Naive B cell (primary cell): Measurements from ENCODE around the gene HOMEZ. TPM values are rescaled to one million over a fixed set of nuclear protein-coding genes. Genes with fewer than 3 reads are reported as not detected.
"Not testable (repeated sequence)": the region's sequence is repeated elsewhere in the genome, so short reads cannot be mapped to it uniquely, and the experiment has no call there.

ENCODE experiments used
- ATAC-seq, 2 donors: fragments of 150-1000 bp; cut with Tn5 transposase; 2 replicates each; pipeline ENCODE4 v1.10.0; 2021; ENCODE audit warnings: low read depth in 2 of 2, mild to moderate bottlenecking in 2 of 2, moderate library complexity in 2 of 2
- DNase-seq: peaks from one replicate; pipeline ENCODE4 v3.0.0; 2022
- H3K27ac Mint-ChIP-seq, 6 donors: one replicate each; pipeline ENCODE4 v1.8.0; 2020 to 2022; ENCODE audit warnings: mild to moderate bottlenecking in 6 of 6, mixed read lengths in 6 of 6, moderate library complexity in 5 of 6, inconsistent platforms in 2 of 6
- H3K27me3 Mint-ChIP-seq, 3 donors: one replicate each; pipeline ENCODE4 v1.8.0; 2021 to 2022; ENCODE audit warnings: mixed read lengths in 3 of 3, mild to moderate bottlenecking in 1 of 3
- H3K36me3 Mint-ChIP-seq, 2 donors: one replicate each; pipeline ENCODE4 v1.8.0; 2020 to 2022; ENCODE audit warnings: mixed read lengths in 2 of 2, inconsistent platforms in 1 of 2, mild to moderate bottlenecking in 1 of 2
- H3K4me1 Mint-ChIP-seq, 3 donors: one replicate each; pipeline ENCODE4 v1.8.0; 2020 to 2022; ENCODE audit warnings: mixed read lengths in 3 of 3, inconsistent platforms in 1 of 3, mild to moderate bottlenecking in 1 of 3, moderate library complexity in 1 of 3
- H3K4me3 Mint-ChIP-seq, 8 donors: one replicate each; pipeline ENCODE4 v1.8.0; 2020 to 2022; ENCODE audit warnings: mild to moderate bottlenecking in 8 of 8, mixed read lengths in 8 of 8, moderate library complexity in 8 of 8, inconsistent platforms in 2 of 8
- H3K9me3 Mint-ChIP-seq, 7 donors: one replicate each; pipeline ENCODE4 v1.8.0; 2020 to 2022; ENCODE audit warnings: mixed read lengths in 7 of 7, mild to moderate bottlenecking in 5 of 7, inconsistent platforms in 2 of 7, moderate library complexity in 1 of 7
- polyA plus RNA-seq, 6 donors: library from polyadenylated mRNA; unstranded; fragments of 300-500 nt; fragmentation: Illumina TruSeq; gene quantifications; one replicate each; pipeline ENCODE4 v1.2.3, GENCODE V29; 2021; ENCODE audit warnings: low read depth in 6 of 6

HOMEZ gene
- polyA plus RNA-seq, 6 donors from 2014 or later: 1.0 to 6.9 (median 4.8) TPM

DNA sequence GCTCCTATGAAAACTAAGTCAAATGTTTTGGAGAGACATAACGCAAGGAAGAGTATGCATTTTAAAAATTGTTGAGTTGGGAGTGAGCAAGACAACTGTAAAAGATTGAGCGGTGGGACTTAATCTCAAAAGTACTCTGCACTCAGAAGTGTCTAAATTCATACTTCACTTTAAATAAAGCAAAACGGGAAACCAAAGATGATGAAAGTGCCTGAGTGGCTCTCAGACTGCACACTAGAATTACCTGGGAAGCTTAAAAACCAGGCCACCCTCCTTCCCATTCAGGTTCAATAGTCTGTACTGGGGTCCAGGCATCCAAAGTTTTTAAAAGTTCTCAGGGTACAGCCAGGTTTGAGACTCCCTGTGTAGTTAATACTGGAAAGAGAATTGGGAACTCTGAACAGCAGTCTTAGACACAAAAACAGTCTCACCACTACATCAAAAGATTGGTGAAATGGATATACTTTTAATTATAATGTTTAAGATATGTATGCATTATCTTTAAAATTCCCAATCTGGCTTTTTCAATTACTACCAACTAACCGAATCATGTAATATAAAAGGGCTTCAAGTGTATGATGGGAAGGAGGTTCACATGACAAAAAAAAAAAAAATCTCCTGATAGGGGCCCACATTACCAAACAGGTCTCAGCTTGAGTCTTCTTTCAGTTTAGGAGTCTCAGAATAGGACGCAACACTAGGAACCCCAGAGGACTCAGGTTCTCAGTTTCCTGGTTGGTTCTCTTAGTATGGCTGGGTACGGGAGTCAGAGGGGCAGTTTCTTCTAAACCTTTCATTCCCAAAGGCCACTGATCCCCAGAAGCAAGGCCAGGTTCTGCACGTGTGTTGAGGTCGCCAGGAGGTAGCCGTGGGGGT lies 1.0 kb downstream of the HOMEZ start:
- no peaks in the 10 kb centered on the region for H3K27me3 Mint-ChIP-seq
- no peak for ATAC-seq
- H3K4me3 Mint-ChIP-seq: peak overlapping the region; percentile 87 to 99 (median 95)
- no peaks in the 10 kb centered on the region for H3K36me3 Mint-ChIP-seq
- no peak for DNase-seq
- peaks cover 7 to 31% (median 14%) of the 10 kb centered on the region in 3 donors for H3K4me1 Mint-ChIP-seq
- H3K27ac Mint-ChIP-seq: peak overlapping the region; percentile 57 to 91 (median 86)
- no peaks in the 10 kb centered on the region for H3K9me3 Mint-ChIP-seq

DNA sequence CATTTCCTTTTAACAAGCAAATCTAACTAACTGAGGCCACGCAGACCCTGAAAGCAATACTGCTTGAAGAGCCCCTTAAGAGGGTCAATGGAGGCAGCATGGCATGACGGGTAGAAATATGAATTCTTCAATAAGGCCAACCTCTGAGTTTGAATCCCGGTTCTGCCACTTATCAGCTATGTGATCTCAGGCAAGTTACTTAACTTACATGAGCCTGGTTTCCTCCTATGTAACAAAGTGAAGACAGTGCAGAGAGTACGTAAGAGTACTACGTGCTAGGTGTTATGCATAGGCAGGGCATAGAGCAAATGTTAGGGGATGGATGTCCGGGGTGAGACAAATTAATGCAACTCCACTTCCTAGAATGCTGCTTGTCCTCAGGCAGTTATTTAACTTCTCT lies 4.7 kb downstream of the HOMEZ start:
- H3K4me1 Mint-ChIP-seq: peaks cover 7 to 23% (median 14%) of the 10 kb centered on the region in 3 donors
- DNase-seq (no peak), ATAC-seq (no peak)
- peak overlapping the region in 1 of 6 donors; percentile 47 for H3K27ac Mint-ChIP-seq
- H3K9me3 Mint-ChIP-seq: no peaks in the 10 kb centered on the region
- peaks cover 0 to 2% of the 10 kb centered on the region in 2 donors for H3K36me3 Mint-ChIP-seq
- no peak overlapping the region for H3K4me3 Mint-ChIP-seq
- H3K27me3 Mint-ChIP-seq: no peaks in the 10 kb centered on the region

DNA sequence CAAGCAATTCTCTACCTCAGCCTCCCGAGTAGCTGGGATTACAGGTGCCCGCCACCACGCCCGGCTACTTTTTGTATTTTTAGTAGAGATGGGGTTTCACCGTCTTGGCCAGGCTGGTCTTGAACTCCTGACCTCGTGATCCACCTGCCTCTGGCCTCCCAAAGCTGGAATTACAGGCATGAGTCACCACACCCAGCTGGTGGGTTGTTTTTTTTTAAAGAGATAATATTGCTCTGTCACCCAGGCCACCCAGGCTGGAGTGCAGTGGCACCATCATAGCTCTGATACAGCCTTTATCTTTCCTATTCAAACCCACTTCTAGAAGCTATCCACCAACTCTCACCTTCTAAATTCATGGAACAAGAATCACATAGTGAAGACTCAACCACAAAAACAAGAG lies 8.0 kb downstream of the HOMEZ start:
- not testable (repeated sequence) for H3K36me3 Mint-ChIP-seq, ATAC-seq, H3K4me3 Mint-ChIP-seq, H3K9me3 Mint-ChIP-seq, H3K27me3 Mint-ChIP-seq, DNase-seq, H3K4me1 Mint-ChIP-seq
- H3K27ac Mint-ChIP-seq: peak overlapping the region in 2 of 6 donors; percentile 6 to 64

DNA sequence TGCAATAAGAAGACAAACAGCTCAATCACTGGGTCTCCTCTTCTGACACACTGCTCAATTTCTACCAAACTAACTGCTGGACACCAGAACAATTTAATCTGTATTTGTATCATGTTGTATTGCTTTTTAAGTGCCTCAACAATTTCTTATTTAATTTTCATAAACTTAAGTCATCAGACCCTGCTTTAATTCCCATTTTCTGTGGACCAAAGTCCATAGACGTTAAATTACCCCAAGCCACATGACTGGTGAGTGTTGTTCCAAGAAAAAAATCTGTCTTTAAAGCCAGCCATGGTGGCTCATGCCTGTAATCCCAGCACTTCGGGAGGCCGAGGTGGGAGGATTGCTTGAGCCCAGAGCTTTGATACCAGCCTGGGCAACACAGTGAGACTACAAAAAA lies 8.7 kb downstream of the HOMEZ start:
- no peak for DNase-seq
- Mint-ChIP-seq H3K9me3 (no peaks in the 10 kb centered on the region), H3K4me3 (no peak overlapping the region), H3K4me1 (peaks cover 2 to 5% (median 4%) of the 10 kb centered on the region in 3 donors), H3K36me3 (peaks cover 0 to 8% of the 10 kb centered on the region in 2 donors), H3K27me3 (no peaks in the 10 kb centered on the region), H3K27ac (no peak overlapping the region)
- no peak for ATAC-seq

DNA sequence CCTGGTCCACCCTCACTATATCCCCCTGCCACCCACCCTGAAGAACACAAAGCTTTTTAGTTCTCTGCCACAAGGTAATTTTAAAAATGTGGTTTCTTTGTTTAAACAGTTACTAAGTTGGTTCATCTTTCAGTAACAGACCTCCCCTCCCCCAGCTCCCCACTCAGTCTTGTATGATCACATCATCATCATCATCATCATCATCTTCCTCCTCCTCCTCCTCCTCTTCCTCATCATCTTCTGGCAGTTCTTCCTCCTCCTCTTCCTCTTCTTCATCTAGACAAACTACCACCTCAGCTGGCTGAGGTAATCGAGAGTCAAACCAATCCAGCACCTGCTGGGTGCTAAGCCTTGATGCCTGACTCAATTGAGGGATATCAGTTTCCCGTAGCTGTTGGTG lies 10.5 kb downstream of the HOMEZ start:
- H3K9me3 Mint-ChIP-seq: no peaks in the 10 kb centered on the region
- peaks cover 2 to 5% (median 4%) of the 10 kb centered on the region in 3 donors for H3K4me1 Mint-ChIP-seq
- no peak for DNase-seq
- no peaks in the 10 kb centered on the region for H3K27me3 Mint-ChIP-seq
- H3K36me3 Mint-ChIP-seq: peaks cover 0 to 8% of the 10 kb centered on the region in 2 donors
- peak overlapping the region in 2 of 6 donors; percentile 2 to 15 for H3K27ac Mint-ChIP-seq
- no peak overlapping the region for H3K4me3 Mint-ChIP-seq
- ATAC-seq: no peak

DNA sequence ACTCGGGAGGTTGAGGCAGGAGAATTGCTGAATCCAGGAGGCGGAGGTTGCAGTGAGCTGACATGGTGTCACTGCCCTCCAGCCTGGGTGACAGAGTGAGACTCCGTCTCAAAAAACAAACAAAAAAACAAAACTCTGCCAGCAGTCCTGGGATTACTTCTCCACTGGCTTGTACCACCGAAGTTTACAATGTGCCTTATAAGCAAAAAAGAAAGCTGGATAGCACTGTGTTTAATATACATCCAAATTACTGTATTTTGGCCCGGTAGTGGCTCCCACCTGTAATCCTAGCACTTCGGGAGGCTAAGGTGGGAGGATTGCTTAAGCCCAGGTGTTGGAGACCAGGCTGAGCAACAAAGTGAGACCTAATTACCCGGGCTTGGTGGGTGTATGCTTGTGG lies 16.7 kb downstream of the HOMEZ start:
- ATAC-seq: no peak
- Mint-ChIP-seq H3K9me3 (no peaks in the 10 kb centered on the region), H3K4me1 (no peaks in the 10 kb centered on the region), H3K27me3 (peaks cover 3 to 13% (median 11%) of the 10 kb centered on the region in 3 donors), H3K27ac (no peak overlapping the region), H3K36me3 (no peaks in the 10 kb centered on the region), H3K4me3 (no peak overlapping the region)
- no peak for DNase-seq

DNA sequence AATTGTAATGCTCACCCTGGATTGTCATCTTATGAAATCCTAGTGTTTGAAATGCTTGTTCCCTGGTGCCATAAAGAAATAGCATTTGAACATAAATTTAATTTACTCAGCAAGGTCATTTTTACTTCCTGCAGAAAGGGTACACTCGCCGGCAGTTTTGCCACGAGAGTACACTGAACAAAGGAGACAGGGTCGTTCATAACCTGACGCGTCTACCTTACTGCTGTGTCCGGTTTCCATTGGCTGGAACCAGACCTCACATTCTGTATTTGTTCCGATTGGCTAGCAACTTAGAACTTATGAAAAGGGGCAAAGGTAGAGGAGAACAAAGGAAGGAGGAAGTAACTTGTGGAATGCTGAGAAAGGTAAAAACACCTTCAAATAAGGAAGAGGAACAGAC lies 25.1 kb downstream of the HOMEZ start:
- H3K4me1 Mint-ChIP-seq, ATAC-seq, H3K9me3 Mint-ChIP-seq, H3K36me3 Mint-ChIP-seq, H3K27ac Mint-ChIP-seq, DNase-seq, H3K4me3 Mint-ChIP-seq: not testable (repeated sequence)
- peaks cover 46 to 58% (median 55%) of the 10 kb centered on the region in 3 donors for H3K27me3 Mint-ChIP-seq

DNA sequence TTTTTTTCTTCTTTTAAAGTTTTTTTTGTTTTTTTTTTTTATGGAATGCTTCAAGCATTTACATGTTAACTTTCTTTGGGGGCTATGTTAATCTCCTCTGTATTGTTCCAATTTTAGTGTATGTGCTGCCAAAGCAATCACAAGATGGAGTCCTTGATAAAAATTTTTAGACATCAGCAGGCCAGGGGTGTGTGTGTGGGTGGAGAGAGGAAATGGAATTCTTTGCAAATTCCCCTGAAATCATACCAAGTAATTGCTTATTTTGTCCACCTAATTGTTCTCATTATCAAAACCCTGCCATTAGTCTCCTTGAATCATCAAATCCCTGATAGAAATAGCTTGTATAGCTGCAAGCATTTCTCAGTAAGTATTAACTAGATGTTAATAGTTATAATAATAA lies 26.5 kb downstream of the HOMEZ start:
- ATAC-seq (no peak), DNase-seq (no peak)
- no peak overlapping the region for H3K4me3 Mint-ChIP-seq
- H3K27me3 Mint-ChIP-seq: peaks cover 37 to 54% (median 47%) of the 10 kb centered on the region in 3 donors
- no peaks in the 10 kb centered on the region for H3K4me1 Mint-ChIP-seq
- H3K36me3 Mint-ChIP-seq: no peaks in the 10 kb centered on the region
- no peak overlapping the region for H3K27ac Mint-ChIP-seq
- H3K9me3 Mint-ChIP-seq: no peaks in the 10 kb centered on the region

DNA sequence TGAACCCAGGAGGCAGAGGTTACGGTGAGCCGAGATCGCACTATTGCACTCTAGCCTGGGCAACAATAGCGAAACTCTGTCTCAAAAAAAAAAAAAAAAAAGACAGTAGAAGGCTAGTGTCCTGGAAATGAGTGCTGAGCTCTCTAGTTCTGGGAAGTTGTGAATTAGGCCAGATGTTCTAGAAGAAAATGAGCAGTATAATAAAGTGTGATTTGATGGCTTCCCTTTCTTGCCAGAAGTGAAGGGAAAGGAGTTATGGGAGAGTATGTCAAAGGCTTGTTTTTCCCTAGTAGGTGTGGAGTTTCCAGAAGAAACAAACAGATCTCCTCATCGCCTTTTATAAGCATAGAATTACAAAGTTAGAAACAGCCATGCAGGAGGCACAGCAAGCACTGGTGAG lies 27.7 kb downstream of the HOMEZ start:
- no peaks in the 10 kb centered on the region for H3K36me3 Mint-ChIP-seq
- peak overlapping the region in 1 of 6 donors; percentile 83 for H3K27ac Mint-ChIP-seq
- H3K9me3 Mint-ChIP-seq: no peaks in the 10 kb centered on the region
- H3K27me3 Mint-ChIP-seq: peaks cover 35 to 47% (median 46%) of the 10 kb centered on the region in 3 donors
- no peak overlapping the region for H3K4me3 Mint-ChIP-seq
- no peaks in the 10 kb centered on the region for H3K4me1 Mint-ChIP-seq
- DNase-seq (no peak), ATAC-seq (no peak)

DNA sequence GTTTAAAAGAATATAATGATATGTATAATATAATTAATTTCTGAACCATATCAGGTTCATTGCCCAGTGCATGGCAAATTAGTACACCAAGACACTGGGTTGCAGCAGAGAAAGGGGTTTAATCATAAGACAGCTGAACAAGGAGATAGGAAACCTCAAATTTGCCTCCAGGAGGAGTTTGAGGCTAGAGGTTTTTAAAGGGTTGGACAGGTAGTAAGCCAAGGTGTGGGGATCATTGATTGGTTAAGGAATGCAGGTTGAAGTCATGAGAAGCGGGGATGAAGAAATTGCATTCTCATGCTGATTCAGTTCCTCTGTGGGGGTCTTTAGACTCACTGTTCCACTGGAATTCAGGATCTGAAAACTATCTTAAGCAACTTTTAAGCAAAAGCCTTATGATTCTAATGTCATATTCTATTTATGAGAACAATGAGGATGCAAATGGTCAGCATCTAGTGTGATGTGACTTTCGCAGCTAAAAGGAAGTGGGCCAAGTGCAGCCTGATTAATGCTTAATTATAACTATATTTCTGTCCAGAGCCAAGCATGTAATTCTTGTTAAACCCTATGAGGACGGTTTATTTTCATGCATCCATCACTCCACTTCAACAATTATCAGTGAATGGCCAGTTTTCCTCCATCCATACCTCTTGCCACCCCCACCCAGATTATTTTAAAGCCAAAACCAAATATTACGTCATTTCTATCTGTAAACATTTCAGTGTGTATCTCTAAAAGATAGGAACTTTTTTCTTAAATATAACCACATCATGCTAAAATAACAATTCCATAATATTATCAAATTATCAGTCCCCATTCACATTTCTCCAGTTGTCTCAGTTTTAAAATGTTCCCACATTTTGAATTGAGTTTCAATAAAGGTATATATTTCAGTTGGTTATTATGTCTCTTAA lies 33.3 kb downstream of the HOMEZ start:
- Mint-ChIP-seq H3K27me3 (peaks cover 24 to 51% (median 36%) of the 10 kb centered on the region in 3 donors), H3K4me1 (no peaks in the 10 kb centered on the region), H3K36me3 (no peaks in the 10 kb centered on the region), H3K4me3 (no peak overlapping the region), H3K27ac (peak overlapping the region in 2 of 6 donors; percentile 34 to 90), H3K9me3 (no peaks in the 10 kb centered on the region)
- DNase-seq (no peak), ATAC-seq (no peak)

DNA sequence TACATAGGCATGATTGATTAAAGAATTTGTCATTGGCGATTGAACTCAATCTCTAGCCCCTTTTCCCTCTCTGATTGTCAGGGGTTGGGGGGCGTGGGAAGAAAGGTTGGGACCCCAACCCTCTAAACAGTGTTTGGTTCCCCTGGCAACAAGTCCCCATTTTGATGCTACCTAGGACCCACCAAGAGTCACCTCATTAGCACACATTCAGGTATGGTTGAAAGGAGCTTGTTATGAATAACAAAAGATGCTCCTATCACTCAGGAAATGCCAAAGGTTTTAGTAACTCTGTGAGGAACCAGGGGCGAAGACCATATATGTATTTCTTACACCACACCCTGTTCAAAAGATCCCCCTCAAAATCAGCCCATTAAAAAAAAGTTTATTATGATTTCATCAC lies 33.9 kb downstream of the HOMEZ start:
- ATAC-seq: no peak
- H3K9me3 Mint-ChIP-seq: no peaks in the 10 kb centered on the region
- DNase-seq: no peak

DNA sequence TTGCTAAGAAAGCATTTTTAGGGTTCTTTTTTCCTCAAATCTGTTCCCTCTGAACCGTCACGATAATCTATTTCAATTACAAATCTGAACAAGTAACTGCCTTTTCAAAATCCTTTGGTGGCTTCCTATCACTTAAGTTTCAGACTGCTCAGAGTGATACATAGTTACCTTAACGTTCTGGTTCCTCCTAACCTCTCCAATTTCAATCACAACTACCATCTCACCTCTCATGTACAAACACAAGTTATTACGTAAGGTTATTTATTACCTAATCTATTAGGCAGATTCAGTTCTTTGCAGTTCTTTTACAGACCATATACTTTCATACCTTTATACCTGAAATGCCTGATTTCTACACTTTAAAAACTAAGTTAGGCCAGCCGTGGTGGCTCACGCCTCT lies 36.1 kb downstream of the HOMEZ start:
- Mint-ChIP-seq H3K27me3 (peaks cover 24 to 44% (median 34%) of the 10 kb centered on the region in 3 donors), H3K27ac (no peak overlapping the region), H3K9me3 (no peaks in the 10 kb centered on the region), H3K4me1 (no peaks in the 10 kb centered on the region), H3K4me3 (no peak overlapping the region), H3K36me3 (no peaks in the 10 kb centered on the region)
- DNase-seq (no peak), ATAC-seq (no peak)

More for the DNA sequence above, 33.9 kb downstream of the HOMEZ start:
- Mint-ChIP-seq H3K27ac (no peak overlapping the region), H3K4me3 (no peak overlapping the region), H3K4me1 (no peaks in the 10 kb centered on the region), H3K36me3 (no peaks in the 10 kb centered on the region), H3K27me3 (peaks cover 24 to 44% (median 34%) of the 10 kb centered on the region in 3 donors)

DNA sequence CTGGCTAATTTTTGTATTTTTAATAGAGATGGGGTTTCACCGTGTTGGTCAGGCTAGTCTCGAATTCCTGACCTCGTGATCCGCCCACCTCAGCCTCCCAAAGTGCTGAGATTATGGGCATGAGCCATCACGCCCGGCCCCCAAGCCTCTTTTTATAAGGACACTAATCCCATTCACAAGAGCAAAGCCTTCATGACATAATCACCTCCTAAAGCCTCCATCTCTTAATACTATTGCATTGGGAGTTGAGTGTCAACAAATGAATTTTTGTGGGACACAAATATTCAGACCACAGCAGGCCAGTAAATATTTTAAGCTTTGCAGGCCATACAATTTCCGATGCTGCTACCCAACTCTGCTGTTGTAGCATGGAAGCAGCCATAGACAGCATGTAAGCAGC lies 37.3 kb downstream of the HOMEZ start:
- Mint-ChIP-seq H3K36me3 (no peaks in the 10 kb centered on the region), H3K9me3 (no peaks in the 10 kb centered on the region), H3K4me1 (no peaks in the 10 kb centered on the region), H3K4me3 (no peak overlapping the region), H3K27ac (no peak overlapping the region), H3K27me3 (peaks cover 23 to 42% (median 32%) of the 10 kb centered on the region in 3 donors)
- DNase-seq (no peak), ATAC-seq (no peak)
